ENCODE measurements around the gene BST2.
"Not testable (repeated sequence)": the region's sequence is repeated elsewhere in the genome, so short reads cannot be mapped to it uniquely, and the experiment has no call there.

The BST2 gene

GRCh38 chr19:17385878-17386611 lies 19.4 kb downstream of the BST2 start:
- H3K27ac Mint-ChIP-seq = no peak overlapping the region
- no peak overlapping the region for H3K4me3 Mint-ChIP-seq
- peaks cover 3% of the 10 kb centered on the region for H3K27me3 Mint-ChIP-seq
- peaks cover 16% of the 10 kb centered on the region for H3K4me1 Mint-ChIP-seq
- no peaks in the 10 kb centered on the region for H3K9me3 Mint-ChIP-seq
- DNase-seq (peak; percentile 75), ATAC-seq (peak; percentile 23)
- no peaks in the 10 kb centered on the region for H3K36me3 Mint-ChIP-seq (ENCODE audit: low read depth)

- DNase-seq (no peak), ATAC-seq (no peak)
- H3K9me3 Mint-ChIP-seq = no peaks in the 10 kb centered on the region
- peaks cover 13% of the 10 kb centered on the region for H3K4me1 Mint-ChIP-seq
- H3K27ac Mint-ChIP-seq = no peak overlapping the region
- H3K36me3 Mint-ChIP-seq (ENCODE audit: low read depth) = peaks cover 2% of the 10 kb centered on the region
- H3K4me3 Mint-ChIP-seq = no peak overlapping the region
- peaks cover 4% of the 10 kb centered on the region for H3K27me3 Mint-ChIP-seq
Measured at GRCh38 chr19:17380426-17381138, 24.8 kb downstream of the BST2 start.

GRCh38 chr19:17379221-17379631 lies 26.2 kb downstream of the BST2 start:
- H3K36me3 Mint-ChIP-seq (ENCODE audit: low read depth) = peaks cover 2% of the 10 kb centered on the region
- H3K27me3 Mint-ChIP-seq = peaks cover 4% of the 10 kb centered on the region
- DNase-seq (no peak), ATAC-seq (no peak)
- peaks cover 13% of the 10 kb centered on the region for H3K4me1 Mint-ChIP-seq
- no peak overlapping the region for H3K27ac Mint-ChIP-seq
- H3K4me3 Mint-ChIP-seq = no peak overlapping the region
- no peaks in the 10 kb centered on the region for H3K9me3 Mint-ChIP-seq

- no peak overlapping the region for H3K4me3 Mint-ChIP-seq
- H3K4me1 Mint-ChIP-seq = peaks cover 12% of the 10 kb centered on the region
- no peaks in the 10 kb centered on the region for H3K9me3 Mint-ChIP-seq
- peaks cover 2% of the 10 kb centered on the region for H3K36me3 Mint-ChIP-seq (ENCODE audit: low read depth)
- ATAC-seq = no peak
- H3K27me3 Mint-ChIP-seq = peaks cover 6% of the 10 kb centered on the region
- DNase-seq = no peak
- no peak overlapping the region for H3K27ac Mint-ChIP-seq
Measured at GRCh38 chr19:17378271-17378670, 27.2 kb downstream of the BST2 start.

GRCh38 chr19:17376935-17377600 lies 28.4 kb downstream of the BST2 start, which contains the start of gene PLVAP:
TSS of gene PLVAP (minus strand) at chr19:17377342. CDS start at chr19:17377288, 54 bp downstream.
- peaks cover 2% of the 10 kb centered on the region for H3K36me3 Mint-ChIP-seq (ENCODE audit: low read depth)
- no peaks in the 10 kb centered on the region for H3K9me3 Mint-ChIP-seq
- H3K4me3 Mint-ChIP-seq = no peak within 1 kb of the TSS
- ATAC-seq = no peak
- no peak for DNase-seq
- H3K4me1 Mint-ChIP-seq = peaks cover 2% of the 10 kb centered on the region
- peaks cover 6% of the 10 kb centered on the region for H3K27me3 Mint-ChIP-seq
- H3K27ac Mint-ChIP-seq = no peak within 1 kb of the TSS

GRCh38 chr19:17370026-17370587 lies 35.3 kb downstream of the BST2 start:
- H3K36me3 Mint-ChIP-seq (ENCODE audit: low read depth) = no peaks in the 10 kb centered on the region
- DNase-seq = no peak
- peaks cover 10% of the 10 kb centered on the region for H3K27me3 Mint-ChIP-seq

GRCh38 chr19:17365361-17365760 lies 40.1 kb downstream of the BST2 start:
- no peak for DNase-seq
- no peak overlapping the region for H3K4me3 Mint-ChIP-seq
- H3K4me1 Mint-ChIP-seq = peaks cover 5% of the 10 kb centered on the region
- no peak overlapping the region for H3K27ac Mint-ChIP-seq
- no peaks in the 10 kb centered on the region for H3K9me3 Mint-ChIP-seq
- no peaks in the 10 kb centered on the region for H3K36me3 Mint-ChIP-seq (ENCODE audit: low read depth)
- peaks cover 10% of the 10 kb centered on the region for H3K27me3 Mint-ChIP-seq
- no peak for ATAC-seq

More at GRCh38 chr19:17370026-17370587, 35.3 kb downstream of the BST2 start:
- no peak overlapping the region for H3K27ac Mint-ChIP-seq
- ATAC-seq = no peak
- H3K4me1 Mint-ChIP-seq = peaks cover 7% of the 10 kb centered on the region
- H3K4me3 Mint-ChIP-seq = peak overlapping the region; percentile 5
- no peaks in the 10 kb centered on the region for H3K9me3 Mint-ChIP-seq

- not testable (repeated sequence) for H3K9me3 Mint-ChIP-seq; H3K27ac Mint-ChIP-seq; H3K4me1 Mint-ChIP-seq; H3K36me3 Mint-ChIP-seq (ENCODE audit: low read depth); ATAC-seq; H3K4me3 Mint-ChIP-seq; H3K27me3 Mint-ChIP-seq; DNase-seq
Measured at GRCh38 chr19:17363852-17364605, 41.4 kb downstream of the BST2 start.

- no peak overlapping the region for H3K4me3 Mint-ChIP-seq
- H3K36me3 Mint-ChIP-seq (ENCODE audit: low read depth) = no peaks in the 10 kb centered on the region
Measured at GRCh38 chr19:17359905-17360800, 45.3 kb downstream of the BST2 start.

GRCh38 chr19:17358395-17358794 lies 47.0 kb downstream of the BST2 start:
- no peaks in the 10 kb centered on the region for H3K9me3 Mint-ChIP-seq
- no peak for ATAC-seq
- no peak for DNase-seq
- peaks cover 3% of the 10 kb centered on the region for H3K27me3 Mint-ChIP-seq
- H3K4me3 Mint-ChIP-seq = no peak overlapping the region
- no peaks in the 10 kb centered on the region for H3K36me3 Mint-ChIP-seq (ENCODE audit: low read depth)
- H3K27ac Mint-ChIP-seq = no peak overlapping the region
- no peaks in the 10 kb centered on the region for H3K4me1 Mint-ChIP-seq

More at GRCh38 chr19:17359905-17360800, 45.3 kb downstream of the BST2 start:
- ATAC-seq (no peak), DNase-seq (no peak)
- no peaks in the 10 kb centered on the region for H3K9me3 Mint-ChIP-seq
- no peak overlapping the region for H3K27ac Mint-ChIP-seq
- H3K27me3 Mint-ChIP-seq = peaks cover 4% of the 10 kb centered on the region
- H3K4me1 Mint-ChIP-seq = no peaks in the 10 kb centered on the region

- Mint-ChIP-seq H3K4me1 (no peaks in the 10 kb centered on the region), H3K4me3 (no peak overlapping the region), H3K27me3 (peaks cover 6% of the 10 kb centered on the region), H3K36me3 (ENCODE audit: low read depth) (no peaks in the 10 kb centered on the region), H3K9me3 (no peaks in the 10 kb centered on the region), H3K27ac (no peak overlapping the region)
- ATAC-seq (no peak), DNase-seq (no peak)
Measured at GRCh38 chr19:17357724-17358123, 47.7 kb downstream of the BST2 start.

- H3K4me1 Mint-ChIP-seq = no peaks in the 10 kb centered on the region
- ATAC-seq = no peak
- H3K36me3 Mint-ChIP-seq (ENCODE audit: low read depth) = no peaks in the 10 kb centered on the region
Measured at GRCh38 chr19:17357078-17357666, 48.3 kb downstream of the BST2 start.

GRCh38 chr19:17353386-17353785 lies 52.0 kb downstream of the BST2 start:
- H3K4me1 Mint-ChIP-seq = no peaks in the 10 kb centered on the region
- H3K9me3 Mint-ChIP-seq = no peaks in the 10 kb centered on the region
- no peak overlapping the region for H3K4me3 Mint-ChIP-seq
- ATAC-seq (no peak), DNase-seq (no peak)
- no peaks in the 10 kb centered on the region for H3K36me3 Mint-ChIP-seq (ENCODE audit: low read depth)
- H3K27ac Mint-ChIP-seq = no peak overlapping the region
- peaks cover 15% of the 10 kb centered on the region for H3K27me3 Mint-ChIP-seq

More at GRCh38 chr19:17357078-17357666, 48.3 kb downstream of the BST2 start:
- no peak overlapping the region for H3K4me3 Mint-ChIP-seq
- no peak overlapping the region for H3K27ac Mint-ChIP-seq
- DNase-seq = no peak
- peaks cover 5% of the 10 kb centered on the region for H3K27me3 Mint-ChIP-seq
- H3K9me3 Mint-ChIP-seq = no peaks in the 10 kb centered on the region
